NK-92 (cell line): ENCODE measurements around the gene TGFBI.
"Not testable (repeated sequence)": the region's sequence is repeated elsewhere in the genome, so short reads cannot be mapped to it uniquely, and the experiment has no call there.

Experiments
- DNase-seq: peaks from one replicate; lab custom pipeline; 2025; ENCODE audit not compliant: unreplicated experiment; lab: John Stamatoyannopoulos, UW

The TGFBI gene

DNA sequence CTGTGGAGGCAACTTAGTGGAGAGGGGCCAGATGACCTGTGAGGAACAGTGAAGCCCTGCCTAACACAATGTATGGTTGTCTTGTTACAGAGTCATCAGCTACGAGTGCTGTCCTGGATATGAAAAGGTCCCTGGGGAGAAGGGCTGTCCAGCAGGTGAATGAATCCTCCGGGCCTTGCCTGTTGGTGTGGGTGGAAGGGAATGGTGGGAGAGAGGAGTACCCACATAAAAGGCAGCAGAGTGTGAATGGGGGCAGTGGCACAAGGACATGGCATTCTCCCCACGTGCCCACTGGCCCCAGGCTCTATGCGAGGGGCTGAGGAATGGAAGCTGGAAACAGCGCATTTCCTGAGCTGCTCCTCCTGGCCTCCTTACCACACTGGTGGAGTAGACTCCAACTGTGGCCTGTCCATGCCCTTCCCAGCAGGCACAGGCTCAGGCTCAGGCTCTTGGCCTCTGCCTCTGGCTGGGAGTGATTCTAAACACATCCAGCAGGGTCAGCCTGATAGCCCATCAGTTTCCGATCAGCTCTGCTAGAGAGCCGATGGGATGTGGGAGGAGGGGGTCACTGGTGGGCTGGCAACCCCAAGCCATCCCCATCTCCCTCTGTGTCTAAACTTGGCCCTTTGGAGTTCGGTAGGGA lies 15.3 kb downstream of the TGFBI start:
- DNase-seq: no peak

DNA sequence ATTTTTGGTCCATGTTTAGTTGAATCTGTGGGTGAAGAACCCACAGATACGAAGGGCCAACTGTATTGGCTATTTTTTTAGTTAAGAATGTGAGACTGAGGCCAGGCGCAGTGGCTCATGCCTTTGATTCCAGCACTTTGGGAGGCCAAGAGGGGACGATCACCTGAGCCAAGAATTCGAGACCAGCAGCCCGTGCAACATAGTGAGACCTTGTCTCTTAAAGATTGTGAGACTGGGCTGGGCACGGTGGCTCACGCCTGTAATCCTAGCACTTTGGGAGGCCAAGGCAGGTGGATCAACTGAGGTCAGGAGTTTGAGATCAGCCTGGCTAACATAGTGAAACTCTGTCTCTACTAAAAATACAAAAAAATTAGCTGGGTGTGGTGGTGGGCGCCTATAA lies 16.2 kb downstream of the TGFBI start:
- not testable (repeated sequence) for DNase-seq

DNA sequence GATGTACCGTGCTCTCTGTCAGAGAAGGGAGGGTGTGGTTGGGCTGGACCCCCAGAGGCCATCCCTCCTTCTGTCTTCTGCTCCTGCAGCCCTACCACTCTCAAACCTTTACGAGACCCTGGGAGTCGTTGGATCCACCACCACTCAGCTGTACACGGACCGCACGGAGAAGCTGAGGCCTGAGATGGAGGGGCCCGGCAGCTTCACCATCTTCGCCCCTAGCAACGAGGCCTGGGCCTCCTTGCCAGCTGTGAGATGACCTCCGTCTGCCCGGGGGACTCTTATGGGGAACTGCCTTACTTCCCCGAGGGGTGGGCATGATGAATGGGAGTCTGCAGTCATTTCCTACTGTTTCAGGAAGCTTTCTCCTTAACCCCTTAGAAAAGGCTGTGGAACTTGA lies 17.5 kb downstream of the TGFBI start:
- no peak for DNase-seq

DNA sequence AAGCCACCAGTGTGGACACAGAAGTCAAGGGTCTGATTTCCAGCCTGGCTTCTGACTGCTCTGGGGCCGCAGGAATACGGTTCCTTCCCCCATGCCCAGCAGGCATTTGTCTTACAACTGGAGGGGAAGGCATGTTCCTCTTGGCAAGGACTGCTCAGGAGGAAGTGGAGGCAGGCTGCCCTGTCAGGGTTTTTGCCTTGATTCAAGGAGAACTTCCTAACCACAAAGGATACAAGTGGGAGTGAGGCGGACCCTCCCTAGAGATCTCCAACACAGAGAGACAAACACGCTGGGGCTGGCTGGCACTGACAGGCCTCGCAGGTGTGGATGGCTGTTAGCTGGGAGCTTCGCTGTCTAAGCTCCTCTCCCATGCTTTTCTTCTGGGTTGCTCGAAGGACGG lies 19.1 kb downstream of the TGFBI start:
- DNase-seq: no peak

DNA sequence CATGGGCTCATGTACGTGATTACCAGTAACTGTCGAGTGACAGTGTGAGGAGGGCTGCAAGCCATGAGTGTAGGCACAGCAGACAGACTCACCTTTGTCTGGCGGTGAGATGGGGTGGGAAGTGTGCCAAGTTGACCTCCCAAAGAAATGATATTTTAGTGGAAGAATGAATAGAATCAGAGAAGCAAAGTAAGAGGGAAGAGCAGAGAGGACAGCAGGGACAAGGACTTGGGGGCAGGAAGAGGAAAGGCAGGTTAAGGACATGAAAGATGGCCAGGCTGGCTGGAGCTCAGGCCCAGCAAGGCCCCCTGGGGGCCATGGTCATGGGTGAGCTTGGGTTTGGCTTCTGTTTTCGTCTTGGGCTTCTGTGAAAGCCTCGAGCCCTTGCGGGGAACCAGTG lies 20.2 kb downstream of the TGFBI start:
- no peak for DNase-seq

DNA sequence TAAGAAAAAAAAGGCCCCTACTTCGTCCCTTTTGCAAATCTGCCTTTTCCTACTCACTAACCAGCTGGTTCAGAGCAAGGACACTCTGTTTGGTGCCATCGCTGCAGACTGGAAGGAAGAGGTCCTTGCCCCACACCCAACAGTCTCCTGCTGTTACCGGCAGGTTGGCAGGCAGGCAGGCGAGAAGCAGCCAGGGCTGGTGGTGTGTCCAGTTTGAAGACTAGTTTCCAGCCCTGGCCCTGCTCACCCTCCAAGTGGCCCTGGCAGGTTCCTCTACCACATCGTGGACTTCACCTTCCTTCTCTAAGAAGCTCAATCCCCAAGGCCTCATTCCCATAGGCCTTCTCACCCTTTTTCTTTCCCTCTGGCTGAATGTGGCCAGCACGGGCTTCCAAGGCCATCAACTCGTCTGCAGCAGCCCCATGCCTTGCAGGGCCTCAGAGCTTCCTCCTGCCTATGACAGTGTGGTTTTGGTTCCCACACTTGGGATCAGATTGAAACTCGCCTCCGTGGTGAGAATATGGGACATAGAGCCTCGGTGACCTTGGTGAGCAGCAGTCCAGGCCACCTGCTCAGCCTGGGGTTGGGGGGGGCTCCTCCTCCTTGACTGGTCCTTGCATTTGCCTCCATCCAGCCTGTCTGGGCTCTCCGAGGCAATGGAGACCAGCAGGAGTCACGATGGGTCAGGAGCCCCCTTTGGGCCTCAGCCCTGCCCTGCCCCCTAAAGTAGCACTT lies 22.9 kb downstream of the TGFBI start:
- no peak for DNase-seq

DNA sequence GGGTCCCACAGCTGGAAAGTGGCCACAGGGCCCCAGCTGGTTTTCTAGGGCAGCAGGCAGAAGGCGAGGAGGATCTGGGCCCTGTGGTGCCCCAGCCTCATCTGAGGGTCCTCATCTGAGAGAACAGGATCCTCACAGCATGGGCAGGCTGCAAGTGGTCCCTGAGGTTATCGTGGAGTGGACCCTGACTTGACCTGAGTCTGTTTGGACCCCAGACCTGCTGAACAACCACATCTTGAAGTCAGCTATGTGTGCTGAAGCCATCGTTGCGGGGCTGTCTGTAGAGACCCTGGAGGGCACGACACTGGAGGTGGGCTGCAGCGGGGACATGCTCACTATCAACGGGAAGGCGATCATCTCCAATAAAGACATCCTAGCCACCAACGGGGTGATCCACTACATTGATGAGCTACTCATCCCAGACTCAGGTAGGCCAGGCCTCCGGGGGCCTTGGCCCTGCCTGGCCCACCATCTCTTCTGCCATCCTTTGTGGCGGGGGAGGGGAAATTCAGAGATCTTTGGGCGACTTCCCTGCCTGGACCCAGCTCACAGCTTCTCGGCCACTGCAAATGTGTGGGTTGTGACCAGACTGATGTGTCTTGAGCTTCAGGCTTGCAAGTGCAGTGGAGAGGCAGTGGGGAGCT lies 24.0 kb downstream of the TGFBI start:
- DNase-seq: no peak

DNA sequence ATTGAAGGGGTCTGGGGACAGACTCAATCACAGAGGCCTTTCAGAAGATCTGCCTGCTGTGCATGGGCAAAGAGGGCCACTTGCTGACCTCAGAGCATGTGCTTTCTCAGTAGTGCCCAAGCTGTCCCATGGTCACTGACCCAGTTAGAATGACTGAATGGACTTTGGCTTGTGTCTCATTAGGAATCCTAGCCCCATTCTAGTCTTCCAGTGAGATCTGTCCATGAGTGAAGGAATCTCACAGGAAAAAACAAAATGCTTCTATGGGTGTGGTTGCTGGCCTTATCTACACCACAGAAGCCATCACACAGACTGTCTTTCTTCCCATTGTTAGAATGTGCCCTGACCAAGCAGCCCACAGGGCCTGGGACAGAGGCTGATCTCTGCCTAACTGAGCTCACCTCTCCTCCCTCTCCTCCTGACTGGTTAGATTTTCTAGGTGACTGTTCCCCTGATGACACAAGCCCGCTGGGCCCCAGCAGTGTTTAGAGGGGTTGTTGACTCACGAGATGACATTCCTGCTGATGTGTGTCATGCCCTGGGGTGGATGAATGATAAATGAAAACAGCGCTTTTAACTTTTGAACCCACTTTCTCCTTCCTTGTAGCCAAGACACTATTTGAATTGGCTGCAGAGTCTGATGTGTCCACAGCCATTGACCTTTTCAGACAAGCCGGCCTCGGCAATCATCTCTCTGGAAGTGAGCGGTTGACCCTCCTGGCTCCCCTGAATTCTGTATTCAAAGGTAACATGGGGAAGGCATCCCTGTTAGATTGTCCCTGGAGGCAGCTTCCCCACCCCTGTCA lies 24.8 kb downstream of the TGFBI start:
- DNase-seq: no peak

DNA sequence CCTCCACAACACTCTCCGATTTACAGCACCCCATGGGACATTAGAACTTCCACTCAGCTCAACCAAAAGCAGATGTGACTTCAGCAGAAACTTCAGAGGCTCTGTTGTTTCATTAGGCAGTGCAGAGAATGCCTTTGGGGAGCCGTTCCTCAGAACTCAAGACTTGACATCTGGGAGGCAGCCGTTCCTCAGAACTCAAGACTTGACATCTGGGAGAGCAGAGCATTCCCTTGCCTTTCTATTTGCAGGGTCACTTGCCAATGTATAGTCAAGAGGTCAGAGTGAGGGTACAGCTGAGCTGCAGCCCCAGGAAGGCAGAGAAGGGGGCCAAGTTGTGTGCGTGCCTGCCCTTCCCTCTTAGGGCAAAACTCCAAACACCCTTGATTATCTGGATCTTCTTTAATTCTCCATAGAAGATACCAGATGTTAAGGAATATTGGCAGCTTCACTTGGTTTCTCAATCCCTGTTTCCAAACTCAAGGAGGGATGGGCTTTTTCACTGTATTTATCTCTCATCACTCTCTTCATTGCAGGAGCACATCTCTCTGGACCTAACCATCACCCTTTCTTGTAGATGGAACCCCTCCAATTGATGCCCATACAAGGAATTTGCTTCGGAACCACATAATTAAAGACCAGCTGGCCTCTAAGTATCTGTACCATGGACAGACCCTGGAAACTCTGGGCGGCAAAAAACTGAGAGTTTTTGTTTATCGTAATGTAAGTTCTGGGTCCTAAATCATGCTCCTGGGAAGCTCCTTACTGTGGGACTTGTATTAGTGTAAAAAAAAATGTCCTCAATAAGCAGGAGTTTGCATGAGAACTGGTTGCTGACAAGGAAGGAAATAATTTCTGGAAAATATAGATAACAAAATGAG lies 25.6 kb downstream of the TGFBI start:
- no peak for DNase-seq

DNA sequence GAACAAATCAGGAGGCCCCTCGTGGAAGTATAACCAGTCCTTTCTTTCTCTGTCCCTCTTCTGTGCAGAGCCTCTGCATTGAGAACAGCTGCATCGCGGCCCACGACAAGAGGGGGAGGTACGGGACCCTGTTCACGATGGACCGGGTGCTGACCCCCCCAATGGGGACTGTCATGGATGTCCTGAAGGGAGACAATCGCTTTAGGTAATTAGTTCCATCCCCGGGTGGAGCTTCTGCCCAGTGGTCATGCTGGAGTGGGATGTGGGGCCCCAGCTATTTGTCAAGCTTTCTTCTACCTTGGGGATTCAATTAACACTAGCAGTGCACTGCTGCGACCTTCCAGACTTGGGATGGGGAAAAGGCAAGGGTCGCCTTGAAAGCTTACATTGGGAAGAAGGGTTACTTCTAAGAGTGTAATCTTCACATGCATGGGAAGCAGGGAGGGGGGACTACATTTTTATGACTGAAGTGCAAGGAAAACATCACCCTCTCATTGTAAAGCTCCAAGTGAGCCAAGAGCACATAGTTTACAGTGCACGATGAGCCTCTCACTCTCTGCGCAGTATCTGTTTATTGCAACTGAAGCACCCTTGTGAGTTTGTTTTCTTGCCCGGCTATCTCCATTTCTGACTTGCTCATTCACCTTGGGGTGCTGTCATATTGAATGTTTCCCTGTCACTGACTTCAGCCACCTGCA lies 27.0 kb downstream of the TGFBI start:
- DNase-seq: no peak

DNA sequence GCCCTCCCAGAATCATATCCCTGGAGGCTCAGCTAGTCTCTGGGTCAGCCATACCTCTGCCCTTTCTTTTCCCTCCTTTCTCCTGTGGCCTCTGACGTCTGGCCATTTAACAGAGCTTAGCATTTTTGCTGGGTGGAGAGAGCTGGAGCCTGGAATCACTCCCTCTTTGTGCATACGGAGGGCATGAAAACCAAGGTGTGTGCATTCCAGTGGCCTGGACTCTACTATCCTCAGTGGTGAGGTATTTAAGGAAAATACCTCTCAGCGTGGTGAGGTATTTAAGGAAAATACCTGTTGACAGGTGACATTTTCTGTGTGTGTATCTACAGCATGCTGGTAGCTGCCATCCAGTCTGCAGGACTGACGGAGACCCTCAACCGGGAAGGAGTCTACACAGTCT lies 27.5 kb downstream of the TGFBI start:
- no peak for DNase-seq

DNA sequence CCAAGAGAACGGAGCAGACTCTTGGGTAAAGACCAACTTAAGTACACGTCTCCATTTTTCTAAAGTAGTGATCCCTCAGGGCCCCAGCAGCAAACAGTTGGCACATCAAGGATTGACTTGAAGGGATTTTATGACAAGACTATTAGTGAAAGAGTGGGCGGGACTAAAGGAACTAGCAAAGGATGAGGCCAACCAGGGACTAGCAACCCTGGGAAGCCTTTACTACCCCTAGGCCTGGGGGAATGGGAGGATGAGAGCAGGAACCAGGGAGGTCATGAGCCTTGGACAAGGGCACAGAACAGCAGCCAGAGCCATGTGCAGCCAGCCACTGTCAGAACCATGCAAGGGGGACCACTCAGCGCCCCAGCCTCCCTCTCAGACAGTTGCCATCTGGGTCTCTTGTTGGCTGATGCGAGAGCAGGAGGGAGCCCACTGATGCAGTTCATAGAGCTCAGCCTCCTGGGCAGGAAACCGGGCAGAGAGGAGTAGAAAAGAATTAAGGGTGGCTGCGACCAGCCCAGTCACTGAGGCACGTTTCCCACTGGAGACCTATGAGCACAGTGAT lies 28.1 kb downstream of the TGFBI start:
- no peak for DNase-seq

DNA sequence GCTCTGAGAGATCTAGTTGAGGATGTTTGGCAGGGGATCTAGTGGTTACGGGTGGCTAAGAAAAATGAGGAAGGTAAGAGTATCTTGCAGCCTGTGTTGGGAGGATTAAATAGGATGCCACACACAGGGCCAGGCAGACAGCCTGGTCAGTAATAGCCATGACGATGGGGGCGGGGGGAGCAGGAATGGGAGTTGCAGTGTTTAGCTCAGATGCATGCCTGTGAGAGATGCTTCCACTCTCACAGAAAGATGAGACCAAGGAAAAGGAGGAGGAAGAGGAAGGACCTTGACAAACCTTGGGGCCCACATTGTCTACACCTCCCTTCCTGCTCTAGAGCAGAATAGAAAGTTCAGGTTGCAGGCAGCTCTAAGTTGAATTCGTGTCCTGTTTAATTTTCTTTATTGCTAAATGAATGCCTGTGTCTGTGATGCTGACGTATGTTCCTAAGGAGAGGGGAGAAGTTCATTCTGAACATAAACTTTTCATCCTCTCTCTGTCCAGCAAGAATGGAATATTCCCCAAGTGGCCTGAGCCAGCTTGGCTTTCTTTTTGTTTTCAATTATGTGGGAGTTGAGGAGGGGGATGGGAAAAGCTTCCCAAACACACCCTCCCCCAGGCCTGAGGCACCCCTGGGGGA lies 28.7 kb downstream of the TGFBI start:
- no peak for DNase-seq

DNA sequence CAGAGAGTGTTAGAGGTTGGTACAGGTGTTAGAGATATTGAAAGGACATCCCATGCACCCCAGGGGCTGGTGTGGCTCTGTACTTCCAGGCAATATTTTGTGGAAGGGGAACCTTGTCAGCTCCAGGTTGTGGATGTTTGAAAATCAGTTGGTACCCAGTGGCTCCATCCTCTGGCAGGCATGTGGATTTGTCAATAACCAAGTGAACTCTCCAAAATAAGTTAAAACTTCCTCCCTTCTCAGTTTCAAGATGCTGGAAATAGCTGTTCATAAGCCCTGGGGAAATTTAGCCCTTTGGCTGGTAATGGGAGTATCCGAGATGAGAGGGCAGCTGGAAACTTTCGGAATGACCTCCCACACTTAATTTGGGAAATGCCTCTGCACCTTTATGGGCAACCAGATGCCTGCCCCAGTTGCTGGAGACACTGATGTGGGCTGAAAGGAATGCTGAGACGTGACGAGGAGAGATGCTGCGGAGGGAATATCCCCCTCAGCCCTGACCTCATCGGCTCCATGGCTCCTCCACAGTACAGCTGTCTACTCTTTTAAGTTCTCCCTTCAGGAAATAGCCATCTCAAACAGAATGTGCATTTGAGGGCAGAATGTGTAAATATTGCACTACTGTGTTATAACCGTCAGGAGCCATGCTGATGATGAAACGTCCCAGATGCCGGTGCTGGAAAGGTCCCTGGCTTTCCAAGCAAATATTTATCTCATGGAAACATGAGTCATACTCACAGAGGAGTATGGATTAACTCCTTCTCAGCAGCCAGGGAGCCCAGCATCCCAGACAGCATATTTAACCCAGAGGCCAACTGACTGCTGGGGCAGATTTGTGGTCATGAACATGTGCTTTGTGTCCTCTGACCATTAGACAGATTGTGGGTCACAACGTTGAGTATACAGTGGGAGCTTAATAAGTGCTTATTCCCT lies 29.5 kb downstream of the TGFBI start:
- DNase-seq: no peak

DNA sequence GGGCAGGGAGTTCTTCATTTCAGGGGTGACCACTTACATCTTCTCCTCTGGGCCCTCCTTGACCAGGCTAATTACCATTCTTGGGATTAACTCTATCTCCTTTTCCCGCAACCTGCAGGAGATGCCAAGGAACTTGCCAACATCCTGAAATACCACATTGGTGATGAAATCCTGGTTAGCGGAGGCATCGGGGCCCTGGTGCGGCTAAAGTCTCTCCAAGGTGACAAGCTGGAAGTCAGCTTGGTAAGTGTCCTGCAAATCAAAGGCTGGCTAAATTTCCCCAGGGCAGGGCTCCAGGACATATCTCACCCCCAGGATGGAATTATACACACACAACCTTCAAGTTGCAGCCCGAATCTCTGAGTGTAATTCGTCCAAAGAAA lies 30.2 kb downstream of the TGFBI start:
- DNase-seq: no peak

DNA sequence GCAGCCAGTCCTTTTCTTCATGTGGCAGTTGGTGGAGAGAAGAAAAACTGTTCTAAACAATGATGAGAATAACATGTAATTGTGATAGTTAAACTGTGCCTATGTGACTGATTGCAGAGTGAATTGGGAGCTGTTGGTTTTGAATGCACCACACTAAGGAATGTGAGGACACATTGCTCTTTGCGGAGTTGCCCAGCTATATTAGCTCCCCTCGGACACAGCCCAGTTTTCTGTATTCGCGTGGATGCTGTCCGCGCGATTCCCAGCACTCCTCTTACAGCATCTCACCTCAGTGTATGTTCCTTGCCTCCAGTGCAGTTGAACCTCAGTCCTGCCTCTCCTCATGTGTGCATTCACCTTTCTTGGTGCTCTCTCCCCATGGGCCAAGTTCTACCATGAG lies 32.2 kb downstream of the TGFBI start:
- DNase-seq: no peak

DNA sequence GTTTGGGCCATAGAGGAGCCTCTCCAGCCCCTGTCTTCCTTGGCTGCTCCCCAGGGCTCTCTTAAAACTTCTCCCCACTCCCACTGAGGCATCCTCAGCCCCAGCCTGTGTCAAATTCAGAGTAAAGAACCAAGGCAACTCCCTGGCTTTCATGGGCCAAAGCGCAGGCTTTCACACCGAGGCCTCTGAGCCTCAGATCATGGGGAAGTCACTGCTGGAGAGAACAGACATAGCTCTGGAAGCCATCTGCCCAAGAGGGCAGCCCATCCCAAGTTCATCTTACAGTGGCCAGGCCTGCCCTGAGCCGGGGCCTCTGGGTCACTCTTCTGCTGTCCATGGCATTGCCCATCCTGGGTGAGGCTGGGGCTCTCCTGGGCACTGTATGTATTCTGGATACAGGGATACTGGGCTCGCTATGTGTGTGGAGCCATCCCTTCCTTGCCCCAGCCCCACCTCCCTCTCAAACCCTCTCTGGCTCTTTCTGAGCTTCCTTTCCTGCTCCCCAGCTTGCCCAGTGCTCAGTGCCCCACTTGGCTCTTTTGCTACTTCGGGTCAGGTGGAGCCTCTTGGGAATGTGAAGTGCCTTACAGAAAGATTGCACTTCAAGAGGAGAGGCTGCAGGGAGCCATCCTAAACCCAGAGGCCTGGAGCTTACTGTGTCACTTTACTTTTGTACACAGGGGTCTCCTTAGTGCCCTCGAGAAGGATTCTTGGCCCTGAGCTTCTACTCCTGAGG lies 33.0 kb downstream of the TGFBI start:
- no peak for DNase-seq
